ENCODE data around the gene GDF2.

GDF2 gene

GRCh38 chr10:47290338-47290737 lies 31.9 kb upstream of the GDF2 start:
- intact Hi-C loops (cut with DNase I), result no loop called here
- DNase-seq, result no peak

GRCh38 chr10:47291682-47292081 lies 30.6 kb upstream of the GDF2 start:
- intact Hi-C loops (cut with DNase I), result no loop called here
- DNase-seq, result peak in 1 of 10 donors; percentile 16

- DNase-seq, result no peak
- intact Hi-C loops (cut with DNase I), result no loop called here
These were observed 28.2 kb upstream of the GDF2 start for GRCh38 chr10:47294057-47294456.

GRCh38 chr10:47294501-47294900 lies 27.8 kb upstream of the GDF2 start:
- DNase-seq, result peak in 1 of 10 donors; percentile 70
- intact Hi-C loops (cut with DNase I), result no loop called here

DNA sequence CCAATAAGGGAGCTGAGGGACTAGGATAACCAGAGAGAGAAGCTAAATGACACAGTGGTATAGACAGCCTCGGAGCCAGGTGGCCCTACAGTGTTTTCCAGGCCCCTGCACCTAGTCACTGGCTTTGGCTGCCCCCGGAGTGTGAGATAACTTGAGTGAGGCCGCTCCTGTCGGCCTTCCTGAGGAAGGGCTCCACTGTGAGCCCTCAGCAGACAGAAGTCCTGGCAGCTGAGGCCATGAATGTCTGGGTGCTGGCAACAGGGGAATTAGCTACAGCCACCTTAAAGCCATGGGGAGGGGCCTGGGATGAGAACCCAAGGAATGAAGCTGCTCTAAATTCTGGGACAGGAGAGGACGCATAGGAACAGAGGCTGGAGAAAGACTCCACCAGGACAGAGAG lies 26.8 kb upstream of the GDF2 start:
- DNase-seq, result peak in 2 of 10 donors; percentile 37 to 47
- intact Hi-C loops (cut with DNase I), result no loop called here

DNA sequence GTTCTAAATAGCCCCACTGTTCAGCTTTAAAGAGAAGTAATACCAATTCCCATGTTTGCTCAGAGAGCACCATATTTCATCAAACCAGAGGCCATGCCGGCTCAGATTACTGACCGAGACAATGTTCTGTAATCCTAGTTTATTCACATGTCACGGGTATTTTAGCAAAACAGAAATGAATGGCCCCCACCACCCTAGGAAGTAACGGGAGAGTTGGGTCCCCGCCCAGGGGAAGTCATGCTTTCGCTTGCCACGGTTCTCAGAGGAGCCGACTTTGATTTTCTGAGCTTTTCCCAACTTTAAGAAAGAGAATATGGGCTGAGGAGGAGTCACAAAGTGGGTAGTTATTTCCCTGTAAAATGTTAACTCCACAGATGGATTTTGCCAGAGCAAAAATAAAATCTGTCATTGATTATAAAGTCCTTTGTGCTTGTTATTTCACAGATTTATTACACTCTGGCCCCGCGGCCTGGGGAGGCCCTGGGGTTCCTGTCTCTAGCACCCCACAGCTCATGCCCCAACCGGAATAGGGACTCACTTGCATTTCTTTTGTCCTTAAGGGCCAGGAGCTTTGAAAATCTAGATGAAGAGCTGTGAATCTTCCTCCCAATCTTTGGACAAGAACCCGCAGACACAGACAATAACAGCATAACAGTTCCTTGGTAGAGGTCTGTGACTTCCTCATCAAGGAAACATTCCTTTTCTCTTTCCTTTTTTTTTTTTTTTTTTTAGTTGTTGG lies 25.9 kb upstream of the GDF2 start:
- intact Hi-C loops (cut with DNase I), result no loop called here
- peak in 2 of 10 donors; percentile 41 to 52 for DNase-seq

DNA sequence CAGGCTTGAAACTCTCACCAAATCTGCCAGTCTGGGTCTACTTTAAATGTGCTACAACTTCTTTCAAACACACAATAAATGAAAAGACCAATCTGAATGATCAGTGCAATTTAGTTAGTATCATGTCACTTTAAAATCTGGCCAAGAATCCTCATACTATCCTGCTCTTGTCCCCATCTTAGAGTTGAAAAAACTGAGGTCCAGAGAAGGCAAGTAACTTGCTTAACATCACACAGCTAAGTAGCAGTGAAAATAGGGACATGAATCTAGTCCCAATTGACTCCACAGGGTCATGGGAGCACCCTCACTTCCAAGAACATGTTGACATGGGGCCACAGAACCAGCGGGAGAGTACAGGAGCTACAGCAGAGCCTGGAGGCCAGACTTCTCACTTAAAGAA lies 25.3 kb upstream of the GDF2 start:
- intact Hi-C loops (cut with DNase I), result no loop called here
- peak in 1 of 10 donors; percentile 25 for DNase-seq

DNA sequence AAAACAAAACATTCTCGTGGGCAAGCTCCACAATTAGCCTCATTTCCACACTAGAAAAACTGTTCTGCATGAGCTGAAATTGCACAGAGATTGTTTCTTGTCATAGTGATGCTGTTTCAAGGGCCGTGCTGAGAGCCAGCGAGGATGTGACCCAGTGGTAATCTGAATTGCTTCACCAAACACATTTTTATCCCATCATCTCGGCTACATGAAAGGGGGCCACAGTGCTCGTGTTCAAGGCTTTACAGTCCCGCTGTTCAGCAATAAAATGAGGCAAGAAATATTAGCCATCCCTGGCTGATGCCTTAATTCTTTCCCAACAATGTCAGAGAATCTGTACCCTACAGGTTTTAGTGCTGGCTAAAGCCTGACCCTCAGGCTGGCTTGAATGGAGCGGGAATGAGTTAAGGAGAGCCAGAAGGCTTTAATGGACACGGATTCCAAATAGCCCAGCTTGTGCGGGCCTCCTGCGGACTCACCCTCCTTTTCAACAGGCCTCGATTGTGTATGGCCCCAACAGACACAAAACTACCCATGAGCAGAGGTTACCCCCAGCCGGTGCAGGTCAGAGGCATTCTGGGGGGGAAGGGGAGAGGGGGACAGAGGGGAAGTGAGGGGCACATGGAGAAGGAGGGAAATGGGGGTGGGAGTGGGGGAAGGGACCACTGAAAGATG lies 24.3 kb upstream of the GDF2 start:
- intact Hi-C loops (cut with DNase I), result no loop called here
- peak in 3 of 10 donors; percentile 32 to 47 (median 35) for DNase-seq

DNA sequence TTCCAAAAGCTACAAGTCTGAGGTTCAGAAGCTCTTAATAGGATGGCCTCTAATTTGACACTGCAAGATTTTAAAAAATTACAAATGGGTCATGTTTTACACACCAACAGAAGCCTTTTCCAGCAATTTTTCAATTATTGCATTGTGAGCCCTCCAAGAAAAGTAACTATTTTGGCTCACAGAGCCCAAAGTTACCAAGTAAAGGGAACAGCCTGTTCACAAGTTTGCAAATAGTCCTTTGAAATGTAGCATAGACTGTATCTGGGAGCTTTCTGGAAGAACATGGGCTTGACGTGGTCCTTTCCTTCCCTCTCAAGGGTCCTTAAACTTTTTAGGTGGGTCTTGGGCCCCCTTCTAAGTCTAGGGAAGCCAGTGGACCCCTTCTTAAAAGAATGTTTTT lies 23.5 kb upstream of the GDF2 start:
- no peak for DNase-seq
- intact Hi-C loops (cut with DNase I), result no loop called here

DNA sequence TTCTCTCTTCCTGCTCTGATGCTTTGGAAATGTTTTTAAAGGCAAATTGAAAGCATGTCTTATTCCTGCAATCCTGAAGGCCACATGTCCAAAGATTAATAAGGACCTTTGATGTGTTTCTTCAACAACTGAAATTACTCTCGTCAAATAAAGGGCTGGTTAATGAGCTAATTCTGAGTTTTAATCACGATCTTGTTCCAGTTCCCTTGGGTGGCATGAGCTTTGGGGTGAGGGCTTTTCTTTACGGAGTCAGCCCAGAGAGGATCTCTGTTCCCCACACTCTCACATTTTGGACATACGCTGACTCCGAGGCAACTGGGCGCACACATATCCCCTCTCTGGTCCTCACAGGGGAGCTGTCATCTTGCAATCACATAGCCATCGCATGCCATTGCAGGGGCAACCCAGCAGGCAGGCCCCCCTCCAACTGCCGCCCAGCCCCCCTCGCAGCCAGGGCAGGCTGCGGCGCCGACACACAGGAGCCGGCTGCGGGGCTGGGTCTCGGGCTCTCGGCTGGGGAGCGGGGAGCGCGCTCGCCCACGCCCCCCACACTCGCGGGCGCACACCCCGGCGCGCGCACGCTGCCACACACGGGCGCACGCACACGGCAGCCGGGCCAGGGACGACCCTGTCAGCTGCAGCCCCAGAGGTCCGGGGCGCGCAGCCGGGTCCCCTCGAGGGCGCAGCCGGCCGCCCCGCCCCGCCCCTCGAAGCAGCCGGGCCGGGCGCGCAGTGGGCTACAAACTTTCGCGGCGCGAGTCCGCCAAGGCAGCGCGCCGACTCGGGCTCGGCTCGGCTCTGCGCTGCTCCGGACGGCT lies 22.4 kb upstream of the GDF2 start, which contains the start of gene GDF10:
TSS of gene GDF10 (plus strand) at position 587 of the 818 bp plus-strand sequence. CDS start 455 bp downstream, outside the sequence.
- intact Hi-C loops (cut with DNase I), result no loop called here

GRCh38 chr10:47300429-47300931 lies 21.8 kb upstream of the GDF2 start:
- DNase-seq, result peak in 2 of 10 donors; percentile 75 to 83
- intact Hi-C loops (cut with DNase I), result no loop called here

More for the DNA sequence above, 22.4 kb upstream of the GDF2 start, which contains the start of gene GDF10:
- peak in 2 of 10 donors; percentile 74 to 89 for DNase-seq

DNA sequence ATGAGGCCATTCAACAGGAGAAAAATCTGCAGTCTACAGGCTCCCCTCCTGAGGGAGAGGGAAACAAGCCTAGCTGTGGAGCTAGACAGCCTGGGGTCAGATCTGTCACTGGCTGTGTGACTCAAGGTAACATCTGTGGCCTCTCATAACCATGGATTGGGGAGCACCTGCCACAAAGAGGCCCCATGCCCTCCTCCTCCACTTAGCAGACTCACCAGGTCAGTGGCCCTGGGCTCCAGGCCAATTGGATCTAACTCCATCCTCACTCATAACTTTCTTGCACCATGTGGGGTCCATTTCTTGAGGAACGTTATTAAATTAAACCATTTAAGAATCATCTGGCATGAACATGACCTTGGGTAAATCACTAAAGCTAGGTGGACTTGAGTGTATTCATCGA lies 20.4 kb upstream of the GDF2 start:
- intact Hi-C loops (cut with DNase I), result no loop called here
- DNase-seq, result peak in 2 of 10 donors; percentile 39 to 59

GRCh38 chr10:47303105-47303504 lies 19.1 kb upstream of the GDF2 start:
- intact Hi-C loops (cut with DNase I), result no loop called here
- DNase-seq, result peak in 2 of 10 donors; percentile 57 to 73

DNA sequence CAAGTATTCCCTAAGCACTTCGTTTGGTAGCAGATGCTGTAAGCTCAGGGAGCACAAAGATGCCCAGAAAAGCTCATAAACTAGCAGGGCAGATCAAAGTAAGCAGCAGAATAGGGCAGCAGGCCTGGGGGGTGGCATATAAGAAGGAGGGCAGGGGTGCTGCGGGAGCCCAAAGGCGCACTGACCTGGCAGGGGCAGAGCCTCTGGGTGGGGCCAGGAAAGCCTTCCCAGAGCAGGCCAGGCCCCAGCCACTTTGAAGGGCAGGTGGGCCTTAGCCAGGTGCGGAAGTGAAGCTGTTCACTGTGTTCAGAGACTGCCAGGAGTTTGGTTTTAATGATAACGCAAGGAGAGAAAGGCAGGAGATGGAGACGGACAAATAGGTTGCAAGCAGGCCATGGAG lies 18.4 kb upstream of the GDF2 start:
- intact Hi-C loops (cut with DNase I), result no loop called here
- DNase-seq, result peak in 1 of 10 donors; percentile 7

DNA sequence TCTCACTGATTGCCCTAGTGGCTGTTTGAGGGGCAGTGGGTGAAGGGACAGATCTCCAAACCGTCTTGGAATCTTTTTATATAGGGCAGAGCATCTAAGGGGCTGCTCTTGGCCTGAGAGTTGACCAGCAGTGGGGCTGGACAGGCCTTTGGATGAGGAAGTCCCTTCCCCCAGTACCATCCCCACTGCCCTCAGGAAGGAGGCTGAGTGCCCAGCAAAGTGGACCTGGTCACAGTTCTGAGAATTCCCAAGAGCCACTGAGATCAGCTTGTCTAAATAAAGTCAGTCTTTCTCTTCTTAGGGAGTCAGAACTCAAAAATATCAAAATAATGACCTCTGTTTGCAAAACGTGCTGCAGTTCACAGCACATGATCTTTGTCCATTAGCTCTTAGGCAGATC lies 16.7 kb upstream of the GDF2 start:
- intact Hi-C loops (cut with DNase I), result no loop called here
- DNase-seq, result peak in 1 of 10 donors; percentile 27

- DNase-seq, result peak in 2 of 10 donors; percentile 4 to 22
- intact Hi-C loops (cut with DNase I), result no loop called here
These were observed 15.7 kb upstream of the GDF2 start for GRCh38 chr10:47306387-47307210.

- intact Hi-C loops (cut with DNase I), result no loop called here
- peak in 3 of 10 donors; percentile 25 to 49 (median 46) for DNase-seq
These were observed 14.9 kb upstream of the GDF2 start for GRCh38 chr10:47307381-47307780.

- peak in 3 of 10 donors; percentile 25 to 66 (median 47) for DNase-seq
- intact Hi-C loops (cut with DNase I), result no loop called here
These were observed 13.5 kb upstream of the GDF2 start for GRCh38 chr10:47308775-47309174.

GRCh38 chr10:47309408-47310089 lies 12.7 kb upstream of the GDF2 start:
- peak in 2 of 10 donors; percentile 18 to 46 for DNase-seq
- intact Hi-C loops (cut with DNase I), result no loop called here
